Esophagus squamous epithelium (tissue), 4 donors: ENCODE results near the gene TYW3.

Source experiments
- POLR2A ChIP-seq, 4 donors: fragments of 450-650 bp; IDR thresholded peaks; one replicate each; pipeline ENCODE4 v1.6.1; 2017; ENCODE audit warnings: antibody characterized with exemption in 4 of 4, mild to moderate bottlenecking in 4 of 4, moderate library complexity in 3 of 4
- TF ChIP-seq, protein P1 (sequence below), 6 experiments: fragments of 450-650 bp in 4 of 6; fragments of 200-600 bp in 2 of 6; sonication (generic) in 2 of 6; IDR thresholded peaks; one replicate each; pipeline ENCODE4 v1.5.1; 2016 to 2019; ENCODE audit warnings: antibody characterized with exemption in 6 of 6, mild to moderate bottlenecking in 4 of 6, moderate library complexity in 4 of 6

DNA sequence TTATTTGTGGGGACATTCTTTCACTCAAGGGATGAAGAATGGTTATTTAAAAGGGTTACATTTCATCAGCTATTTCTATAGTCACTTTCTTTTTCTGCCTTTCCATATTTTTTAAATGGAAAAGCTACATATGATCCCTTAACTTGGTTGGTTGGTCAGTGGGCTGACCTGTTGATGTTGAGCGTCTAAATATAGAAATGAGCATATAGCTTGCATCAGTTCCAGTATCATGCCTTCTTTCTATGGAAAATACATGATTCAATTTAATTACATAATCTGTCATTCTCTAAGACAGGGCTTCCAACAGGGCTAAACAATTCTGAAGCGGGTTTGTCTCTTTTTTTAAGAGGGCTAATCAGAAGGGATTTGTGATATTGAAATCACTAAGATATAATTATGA is 40.6 kb downstream of the TYW3 start:
- TF ChIP-seq, protein P1, sequence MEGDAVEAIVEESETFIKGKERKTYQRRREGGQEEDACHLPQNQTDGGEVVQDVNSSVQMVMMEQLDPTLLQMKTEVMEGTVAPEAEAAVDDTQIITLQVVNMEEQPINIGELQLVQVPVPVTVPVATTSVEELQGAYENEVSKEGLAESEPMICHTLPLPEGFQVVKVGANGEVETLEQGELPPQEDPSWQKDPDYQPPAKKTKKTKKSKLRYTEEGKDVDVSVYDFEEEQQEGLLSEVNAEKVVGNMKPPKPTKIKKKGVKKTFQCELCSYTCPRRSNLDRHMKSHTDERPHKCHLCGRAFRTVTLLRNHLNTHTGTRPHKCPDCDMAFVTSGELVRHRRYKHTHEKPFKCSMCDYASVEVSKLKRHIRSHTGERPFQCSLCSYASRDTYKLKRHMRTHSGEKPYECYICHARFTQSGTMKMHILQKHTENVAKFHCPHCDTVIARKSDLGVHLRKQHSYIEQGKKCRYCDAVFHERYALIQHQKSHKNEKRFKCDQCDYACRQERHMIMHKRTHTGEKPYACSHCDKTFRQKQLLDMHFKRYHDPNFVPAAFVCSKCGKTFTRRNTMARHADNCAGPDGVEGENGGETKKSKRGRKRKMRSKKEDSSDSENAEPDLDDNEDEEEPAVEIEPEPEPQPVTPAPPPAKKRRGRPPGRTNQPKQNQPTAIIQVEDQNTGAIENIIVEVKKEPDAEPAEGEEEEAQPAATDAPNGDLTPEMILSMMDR (IDR thresholded peaks at IDR 0.05), result no peak
- no peak for TF ChIP-seq POLR2A (IDR thresholded peaks at IDR 0.05)
